ENCODE measurements around the gene ACTL7B.

ACTL7B gene

DNA sequence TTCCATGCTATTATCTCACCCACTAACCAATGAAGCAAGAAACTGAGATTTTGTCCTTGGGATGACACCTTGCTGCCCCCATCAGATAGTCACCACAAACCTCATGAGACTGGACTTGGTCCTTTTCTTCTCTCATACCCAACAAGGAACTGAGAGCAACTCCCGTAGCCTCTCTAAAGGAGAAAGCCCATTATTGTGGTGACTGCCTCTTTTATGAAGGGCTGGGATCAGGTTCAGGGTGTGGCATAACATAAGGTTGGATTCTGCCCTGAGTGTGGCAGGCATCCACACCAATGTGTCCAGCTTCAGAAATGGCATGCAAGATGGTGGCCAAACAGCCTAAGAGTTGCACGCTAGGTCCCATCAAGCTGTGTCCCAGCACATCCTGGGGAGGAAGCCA, 5.0 kb upstream of the ACTL7B start (continued):
- no peak for TF ChIP-seq ZNF561 (tag by site-specific recombination; IDR thresholded peaks at IDR 0.05; ENCODE audit: borderline replicate concordance)
- TF ChIP-seq, protein P1, sequence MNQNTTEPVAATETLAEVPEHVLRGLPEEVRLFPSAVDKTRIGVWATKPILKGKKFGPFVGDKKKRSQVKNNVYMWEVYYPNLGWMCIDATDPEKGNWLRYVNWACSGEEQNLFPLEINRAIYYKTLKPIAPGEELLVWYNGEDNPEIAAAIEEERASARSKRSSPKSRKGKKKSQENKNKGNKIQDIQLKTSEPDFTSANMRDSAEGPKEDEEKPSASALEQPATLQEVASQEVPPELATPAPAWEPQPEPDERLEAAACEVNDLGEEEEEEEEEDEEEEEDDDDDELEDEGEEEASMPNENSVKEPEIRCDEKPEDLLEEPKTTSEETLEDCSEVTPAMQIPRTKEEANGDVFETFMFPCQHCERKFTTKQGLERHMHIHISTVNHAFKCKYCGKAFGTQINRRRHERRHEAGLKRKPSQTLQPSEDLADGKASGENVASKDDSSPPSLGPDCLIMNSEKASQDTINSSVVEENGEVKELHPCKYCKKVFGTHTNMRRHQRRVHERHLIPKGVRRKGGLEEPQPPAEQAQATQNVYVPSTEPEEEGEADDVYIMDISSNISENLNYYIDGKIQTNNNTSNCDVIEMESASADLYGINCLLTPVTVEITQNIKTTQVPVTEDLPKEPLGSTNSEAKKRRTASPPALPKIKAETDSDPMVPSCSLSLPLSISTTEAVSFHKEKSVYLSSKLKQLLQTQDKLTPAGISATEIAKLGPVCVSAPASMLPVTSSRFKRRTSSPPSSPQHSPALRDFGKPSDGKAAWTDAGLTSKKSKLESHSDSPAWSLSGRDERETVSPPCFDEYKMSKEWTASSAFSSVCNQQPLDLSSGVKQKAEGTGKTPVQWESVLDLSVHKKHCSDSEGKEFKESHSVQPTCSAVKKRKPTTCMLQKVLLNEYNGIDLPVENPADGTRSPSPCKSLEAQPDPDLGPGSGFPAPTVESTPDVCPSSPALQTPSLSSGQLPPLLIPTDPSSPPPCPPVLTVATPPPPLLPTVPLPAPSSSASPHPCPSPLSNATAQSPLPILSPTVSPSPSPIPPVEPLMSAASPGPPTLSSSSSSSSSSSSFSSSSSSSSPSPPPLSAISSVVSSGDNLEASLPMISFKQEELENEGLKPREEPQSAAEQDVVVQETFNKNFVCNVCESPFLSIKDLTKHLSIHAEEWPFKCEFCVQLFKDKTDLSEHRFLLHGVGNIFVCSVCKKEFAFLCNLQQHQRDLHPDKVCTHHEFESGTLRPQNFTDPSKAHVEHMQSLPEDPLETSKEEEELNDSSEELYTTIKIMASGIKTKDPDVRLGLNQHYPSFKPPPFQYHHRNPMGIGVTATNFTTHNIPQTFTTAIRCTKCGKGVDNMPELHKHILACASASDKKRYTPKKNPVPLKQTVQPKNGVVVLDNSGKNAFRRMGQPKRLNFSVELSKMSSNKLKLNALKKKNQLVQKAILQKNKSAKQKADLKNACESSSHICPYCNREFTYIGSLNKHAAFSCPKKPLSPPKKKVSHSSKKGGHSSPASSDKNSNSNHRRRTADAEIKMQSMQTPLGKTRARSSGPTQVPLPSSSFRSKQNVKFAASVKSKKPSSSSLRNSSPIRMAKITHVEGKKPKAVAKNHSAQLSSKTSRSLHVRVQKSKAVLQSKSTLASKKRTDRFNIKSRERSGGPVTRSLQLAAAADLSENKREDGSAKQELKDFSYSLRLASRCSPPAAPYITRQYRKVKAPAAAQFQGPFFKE (tag by site-specific recombination; IDR thresholded peaks at IDR 0.05; ENCODE audit: borderline replicate concordance): no peak

DNA sequence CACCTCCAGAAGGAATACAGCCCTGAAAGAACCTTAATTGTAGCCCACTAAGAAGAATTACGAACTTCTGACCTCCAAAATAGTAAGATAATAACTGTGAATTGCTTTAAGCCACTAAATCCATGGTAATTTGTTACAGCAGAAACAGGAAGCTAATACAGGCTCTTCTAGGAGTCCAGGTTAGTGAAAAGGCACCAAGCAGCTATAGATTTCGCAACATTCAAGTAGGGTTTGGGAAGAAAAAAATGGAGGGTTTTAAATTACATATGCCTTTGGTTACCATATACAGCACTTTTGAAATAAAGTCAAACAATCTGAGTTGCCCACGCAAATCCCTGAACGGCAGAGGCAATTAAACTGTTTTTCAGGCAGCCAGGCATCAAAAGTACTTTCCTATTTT, 4.6 kb upstream of the ACTL7B start:
- Histone ChIP-seq H3K27ac (ENCODE audit: extremely low read depth, low read depth, low read length) (no peak overlapping the region), H3K4me3 (ENCODE audit: low read depth, low read length) (no peak overlapping the region), H3K9me3 (ENCODE audit: control insufficient read depth, insufficient read depth, low read depth, low read length) (no peaks in the 10 kb centered on the region), H3K36me3 (ENCODE audit: control insufficient read depth in 2 of 2, insufficient read depth in 1 of 2, low read length in 2 of 2) (no peaks in the 10 kb centered on the region), H3K4me1 (ENCODE audit: control insufficient read depth, insufficient read depth, low read length) (no peaks in the 10 kb centered on the region)
- no peak for TF ChIP-seq ZNF311 (tag by site-specific recombination; IDR thresholded peaks at IDR 0.05; ENCODE audit: borderline replicate concordance)
- no peak for TF ChIP-seq ZNF248 (tag by site-specific recombination; IDR thresholded peaks at IDR 0.05)
- TF ChIP-seq ZNF274 (IDR thresholded peaks at IDR 0.05; ENCODE audit: low read length): no peak
- TF ChIP-seq ZNF274 (tag by site-specific recombination; IDR thresholded peaks at IDR 0.05; ENCODE audit: borderline replicate concordance): no peak
- TF ChIP-seq ZNF140 (tag by site-specific recombination; IDR thresholded peaks at IDR 0.05): no peak
- TF ChIP-seq, protein P2, sequence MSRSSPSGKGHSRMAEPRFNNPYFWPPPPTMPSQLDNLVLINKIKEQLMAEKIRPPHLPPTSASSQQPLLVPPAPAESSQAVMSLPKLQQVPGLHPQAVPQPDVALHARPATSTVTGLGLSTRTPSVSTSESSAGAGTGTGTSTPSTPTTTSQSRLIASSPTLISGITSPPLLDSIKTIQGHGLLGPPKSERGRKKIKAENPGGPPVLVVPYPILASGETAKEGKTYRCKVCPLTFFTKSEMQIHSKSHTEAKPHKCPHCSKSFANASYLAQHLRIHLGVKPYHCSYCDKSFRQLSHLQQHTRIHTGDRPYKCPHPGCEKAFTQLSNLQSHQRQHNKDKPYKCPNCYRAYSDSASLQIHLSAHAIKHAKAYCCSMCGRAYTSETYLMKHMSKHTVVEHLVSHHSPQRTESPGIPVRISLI (tag by site-specific recombination; IDR thresholded peaks at IDR 0.05): no peak
- no peak for TF ChIP-seq ZNF473 (tag by site-specific recombination; IDR thresholded peaks at IDR 0.05)
- no peak for TF ChIP-seq ZNF664 (tag by site-specific recombination; IDR thresholded peaks at IDR 0.05)
- TF ChIP-seq, protein P3, sequence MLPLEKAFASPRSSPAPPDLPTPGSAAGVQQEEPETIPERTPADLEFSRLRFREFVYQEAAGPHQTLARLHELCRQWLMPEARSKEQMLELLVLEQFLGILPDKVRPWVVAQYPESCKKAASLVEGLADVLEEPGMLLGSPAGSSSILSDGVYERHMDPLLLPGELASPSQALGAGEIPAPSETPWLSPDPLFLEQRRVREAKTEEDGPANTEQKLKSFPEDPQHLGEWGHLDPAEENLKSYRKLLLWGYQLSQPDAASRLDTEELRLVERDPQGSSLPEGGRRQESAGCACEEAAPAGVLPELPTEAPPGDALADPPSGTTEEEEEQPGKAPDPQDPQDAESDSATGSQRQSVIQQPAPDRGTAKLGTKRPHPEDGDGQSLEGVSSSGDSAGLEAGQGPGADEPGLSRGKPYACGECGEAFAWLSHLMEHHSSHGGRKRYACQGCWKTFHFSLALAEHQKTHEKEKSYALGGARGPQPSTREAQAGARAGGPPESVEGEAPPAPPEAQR (tag by site-specific recombination; IDR thresholded peaks at IDR 0.05): no peak
- TF ChIP-seq ZNF521 (tag by site-specific recombination; IDR thresholded peaks at IDR 0.05): no peak
- TF ChIP-seq, protein P4, sequence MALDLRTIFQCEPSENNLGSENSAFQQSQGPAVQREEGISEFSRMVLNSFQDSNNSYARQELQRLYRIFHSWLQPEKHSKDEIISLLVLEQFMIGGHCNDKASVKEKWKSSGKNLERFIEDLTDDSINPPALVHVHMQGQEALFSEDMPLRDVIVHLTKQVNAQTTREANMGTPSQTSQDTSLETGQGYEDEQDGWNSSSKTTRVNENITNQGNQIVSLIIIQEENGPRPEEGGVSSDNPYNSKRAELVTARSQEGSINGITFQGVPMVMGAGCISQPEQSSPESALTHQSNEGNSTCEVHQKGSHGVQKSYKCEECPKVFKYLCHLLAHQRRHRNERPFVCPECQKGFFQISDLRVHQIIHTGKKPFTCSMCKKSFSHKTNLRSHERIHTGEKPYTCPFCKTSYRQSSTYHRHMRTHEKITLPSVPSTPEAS (tag by site-specific recombination; IDR thresholded peaks at IDR 0.05): no peak
- TF ChIP-seq ZNF843 (tag by site-specific recombination; IDR thresholded peaks at IDR 0.05): no peak
- TF ChIP-seq, protein P5, sequence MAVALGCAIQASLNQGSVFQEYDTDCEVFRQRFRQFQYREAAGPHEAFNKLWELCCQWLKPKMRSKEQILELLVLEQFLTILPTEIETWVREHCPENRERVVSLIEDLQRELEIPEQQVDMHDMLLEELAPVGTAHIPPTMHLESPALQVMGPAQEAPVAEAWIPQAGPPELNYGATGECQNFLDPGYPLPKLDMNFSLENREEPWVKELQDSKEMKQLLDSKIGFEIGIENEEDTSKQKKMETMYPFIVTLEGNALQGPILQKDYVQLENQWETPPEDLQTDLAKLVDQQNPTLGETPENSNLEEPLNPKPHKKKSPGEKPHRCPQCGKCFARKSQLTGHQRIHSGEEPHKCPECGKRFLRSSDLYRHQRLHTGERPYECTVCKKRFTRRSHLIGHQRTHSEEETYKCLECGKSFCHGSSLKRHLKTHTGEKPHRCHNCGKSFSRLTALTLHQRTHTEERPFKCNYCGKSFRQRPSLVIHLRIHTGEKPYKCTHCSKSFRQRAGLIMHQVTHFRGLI (tag by site-specific recombination; IDR thresholded peaks at IDR 0.05): no peak
- TF ChIP-seq MYNN (tag by site-specific recombination; IDR thresholded peaks at IDR 0.05; ENCODE audit: borderline replicate concordance): no peak
- TF ChIP-seq, protein P6, sequence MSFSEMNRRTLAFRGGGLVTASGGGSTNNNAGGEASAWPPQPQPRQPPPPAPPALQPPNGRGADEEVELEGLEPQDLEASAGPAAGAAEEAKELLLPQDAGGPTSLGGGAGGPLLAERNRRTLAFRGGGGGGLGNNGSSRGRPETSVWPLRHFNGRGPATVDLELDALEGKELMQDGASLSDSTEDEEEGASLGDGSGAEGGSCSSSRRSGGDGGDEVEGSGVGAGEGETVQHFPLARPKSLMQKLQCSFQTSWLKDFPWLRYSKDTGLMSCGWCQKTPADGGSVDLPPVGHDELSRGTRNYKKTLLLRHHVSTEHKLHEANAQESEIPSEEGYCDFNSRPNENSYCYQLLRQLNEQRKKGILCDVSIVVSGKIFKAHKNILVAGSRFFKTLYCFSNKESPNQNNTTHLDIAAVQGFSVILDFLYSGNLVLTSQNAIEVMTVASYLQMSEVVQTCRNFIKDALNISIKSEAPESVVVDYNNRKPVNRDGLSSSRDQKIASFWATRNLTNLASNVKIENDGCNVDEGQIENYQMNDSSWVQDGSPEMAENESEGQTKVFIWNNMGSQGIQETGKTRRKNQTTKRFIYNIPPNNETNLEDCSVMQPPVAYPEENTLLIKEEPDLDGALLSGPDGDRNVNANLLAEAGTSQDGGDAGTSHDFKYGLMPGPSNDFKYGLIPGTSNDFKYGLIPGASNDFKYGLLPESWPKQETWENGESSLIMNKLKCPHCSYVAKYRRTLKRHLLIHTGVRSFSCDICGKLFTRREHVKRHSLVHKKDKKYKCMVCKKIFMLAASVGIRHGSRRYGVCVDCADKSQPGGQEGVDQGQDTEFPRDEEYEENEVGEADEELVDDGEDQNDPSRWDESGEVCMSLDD (tag by site-specific recombination; IDR thresholded peaks at IDR 0.05): no peak
- TF ChIP-seq ZNF211 (tag by site-specific recombination; IDR thresholded peaks at IDR 0.05; ENCODE audit: low read depth): no peak
- no peak for TF ChIP-seq ZNF514 (tag by site-specific recombination; IDR thresholded peaks at IDR 0.05)
- TF ChIP-seq ZNF610 (tag by site-specific recombination; IDR thresholded peaks at IDR 0.05; ENCODE audit: borderline replicate concordance): no peak
- TF ChIP-seq ZNF223 (tag by site-specific recombination; IDR thresholded peaks at IDR 0.05): no peak
- ChIA-PET POLR2A (no interaction called here), CTCF (no interaction called here)
